Measurements from ENCODE around the gene VGF.
"Not testable (repeated sequence)": the region's sequence is repeated elsewhere in the genome, so short reads cannot be mapped to it uniquely, and the experiment has no call there.

Gene VGF

DNA sequence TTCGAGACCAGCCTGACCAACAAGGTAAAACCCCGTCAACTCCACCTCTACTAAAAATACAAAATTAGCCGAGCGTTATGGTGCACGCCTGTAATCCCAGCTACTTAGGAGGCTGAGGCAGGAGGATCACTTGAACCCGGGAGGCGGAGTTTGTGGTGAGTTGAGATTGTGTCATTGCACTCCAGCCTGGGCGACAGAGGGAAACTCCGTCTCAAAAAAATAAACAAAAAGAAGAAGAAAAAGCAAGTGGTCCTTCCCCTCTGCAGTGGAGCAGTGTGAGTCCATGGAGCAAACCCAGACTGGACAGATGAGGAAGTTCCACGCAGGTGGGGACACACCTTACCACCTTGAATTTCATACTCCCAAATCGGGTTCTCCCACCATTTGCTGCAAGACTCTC lies 51.5 kb downstream of the VGF start:
- no peak for DNase-seq

GRCh38 chr7:101113140-101113539 lies 52.2 kb downstream of the VGF start:
- DNase-seq: not testable (repeated sequence)

Measured in HCEC 1CT (cell line).